IMR-90 (cell line): ENCODE measurements around the gene FOSL2.

Source experiments
- CEBPB ChIP-seq: IDR thresholded peaks from 2 replicates; pipeline ENCODE4 v1.6.1; 2012; ENCODE audit warnings: low read depth, low read length, improper control_type of control experiment
- ELK1 ChIP-seq: fragments of 150-350 bp; IDR thresholded peaks from 2 replicates; pipeline ENCODE4 v1.6.1; 2016; ENCODE audit warnings: low read depth, mild to moderate bottlenecking, low read length, moderate library complexity, borderline replicate concordance
- MAFK ChIP-seq: IDR thresholded peaks from 2 replicates; pipeline ENCODE4 v1.6.1; 2012; ENCODE audit warnings: low read depth, low read length, improper control_type of control experiment
- MAZ ChIP-seq: IDR thresholded peaks from 2 replicates; pipeline ENCODE4 v1.6.1; 2012; ENCODE audit warnings: low read depth, mild to moderate bottlenecking, low read length, improper control_type of control experiment, moderate library complexity, borderline replicate concordance
- POLR2A ChIP-seq: IDR thresholded peaks from 2 replicates; pipeline ENCODE4 v1.6.1; 2012; ENCODE audit warnings: mild to moderate bottlenecking, low read depth, low read length
- RAD21 ChIP-seq: IDR thresholded peaks from 2 replicates; pipeline ENCODE4 v1.6.1; 2012; ENCODE audit warnings: low read length, improper control_type of control experiment
- RCOR1 ChIP-seq: IDR thresholded peaks from 2 replicates; pipeline ENCODE4 v1.6.1; 2012; ENCODE audit warnings: mild to moderate bottlenecking, low read length, improper control_type of control experiment; ENCODE audit not compliant: insufficient replicate concordance
- RFX5 ChIP-seq: IDR thresholded peaks from 2 replicates; pipeline ENCODE4 v1.8.0; 2012; ENCODE audit warnings: low read depth, mild to moderate bottlenecking, low read length, moderate library complexity
- SMC3 ChIP-seq: fragments of 150-350 bp; IDR thresholded peaks from 2 replicates; pipeline ENCODE4 v1.6.1; 2016; ENCODE audit warnings: low read depth, mild to moderate bottlenecking, antibody characterized with exemption, low read length, moderate library complexity
- TF ChIP-seq, protein P1 (sequence below): conservative IDR thresholded peaks from 2 replicates; pipeline ENCODE4 v1.5.1; 2012; ENCODE audit warnings: mild to moderate bottlenecking, low read depth, low read length, improper control_type of control experiment

GRCh38 chr2:28359222-28360057 lies 33.2 kb upstream of the FOSL2 start:
- TF ChIP-seq, protein P1, sequence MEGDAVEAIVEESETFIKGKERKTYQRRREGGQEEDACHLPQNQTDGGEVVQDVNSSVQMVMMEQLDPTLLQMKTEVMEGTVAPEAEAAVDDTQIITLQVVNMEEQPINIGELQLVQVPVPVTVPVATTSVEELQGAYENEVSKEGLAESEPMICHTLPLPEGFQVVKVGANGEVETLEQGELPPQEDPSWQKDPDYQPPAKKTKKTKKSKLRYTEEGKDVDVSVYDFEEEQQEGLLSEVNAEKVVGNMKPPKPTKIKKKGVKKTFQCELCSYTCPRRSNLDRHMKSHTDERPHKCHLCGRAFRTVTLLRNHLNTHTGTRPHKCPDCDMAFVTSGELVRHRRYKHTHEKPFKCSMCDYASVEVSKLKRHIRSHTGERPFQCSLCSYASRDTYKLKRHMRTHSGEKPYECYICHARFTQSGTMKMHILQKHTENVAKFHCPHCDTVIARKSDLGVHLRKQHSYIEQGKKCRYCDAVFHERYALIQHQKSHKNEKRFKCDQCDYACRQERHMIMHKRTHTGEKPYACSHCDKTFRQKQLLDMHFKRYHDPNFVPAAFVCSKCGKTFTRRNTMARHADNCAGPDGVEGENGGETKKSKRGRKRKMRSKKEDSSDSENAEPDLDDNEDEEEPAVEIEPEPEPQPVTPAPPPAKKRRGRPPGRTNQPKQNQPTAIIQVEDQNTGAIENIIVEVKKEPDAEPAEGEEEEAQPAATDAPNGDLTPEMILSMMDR = no peak
- TF ChIP-seq MAFK (no peak), CEBPB (no peak), POLR2A (no peak), RAD21 (no peak), MAZ (no peak), SMC3 (no peak), ELK1 (no peak), RCOR1 (no peak), RFX5 (no peak)
